Activated gamma-delta T cell treated with anti-CD3 and anti-CD28 coated beads, Interleukin-2, amount 50 U/mL, for 16 hours (primary cell): Measurements from ENCODE around the gene STX8.

Source experiments
- DNase-seq: peaks from one replicate; pipeline ENCODE4 v3.0.0-alpha.2; 2020; ENCODE audit warnings: low read depth

Gene STX8

DNA sequence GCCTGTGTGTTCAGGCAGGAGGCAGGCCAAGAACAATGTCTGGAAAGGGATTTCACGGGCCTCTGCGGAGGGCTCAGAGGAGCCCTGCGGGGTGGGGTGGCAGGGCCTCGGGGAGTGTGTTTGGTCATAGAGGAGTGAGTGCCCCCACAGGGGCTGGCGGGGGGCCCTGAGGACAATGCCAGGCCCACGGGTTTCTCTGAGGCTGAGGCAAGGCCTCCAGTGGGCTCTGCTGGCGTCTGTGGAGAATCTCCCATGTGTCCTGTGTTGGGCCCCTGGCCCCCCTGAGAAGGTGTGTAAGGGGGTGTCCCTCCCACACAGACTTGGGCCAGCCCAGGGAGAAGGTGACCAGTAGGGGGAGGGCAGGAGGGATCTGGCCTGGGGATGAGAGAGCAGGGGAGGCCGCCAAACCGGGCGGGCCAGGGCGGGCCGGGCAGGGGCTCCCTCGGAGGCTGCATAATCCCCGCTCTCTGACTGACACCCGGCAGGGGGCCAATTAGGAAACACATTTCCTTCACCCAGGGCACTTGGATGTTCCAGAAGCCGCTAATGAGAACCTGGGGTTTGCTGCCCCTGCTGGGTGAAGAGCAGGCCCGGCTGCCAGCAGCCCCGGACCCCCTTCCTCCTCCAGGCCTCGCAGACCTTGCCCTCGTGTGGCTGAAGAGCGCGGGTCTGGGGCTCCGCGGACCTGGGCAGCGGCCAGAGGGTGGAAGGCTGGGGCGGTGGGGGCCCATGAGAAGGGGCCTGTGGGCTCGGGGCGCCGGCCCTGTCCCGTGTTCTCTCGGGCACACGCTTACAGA, 350.1 kb downstream of the STX8 start:
- no peak for DNase-seq

GRCh38 chr17:9224485-9224884, 351.1 kb downstream of the STX8 start:
- DNase-seq = no peak

GRCh38 chr17:9223531-9223930, 352.1 kb downstream of the STX8 start:
- DNase-seq = no peak

DNA sequence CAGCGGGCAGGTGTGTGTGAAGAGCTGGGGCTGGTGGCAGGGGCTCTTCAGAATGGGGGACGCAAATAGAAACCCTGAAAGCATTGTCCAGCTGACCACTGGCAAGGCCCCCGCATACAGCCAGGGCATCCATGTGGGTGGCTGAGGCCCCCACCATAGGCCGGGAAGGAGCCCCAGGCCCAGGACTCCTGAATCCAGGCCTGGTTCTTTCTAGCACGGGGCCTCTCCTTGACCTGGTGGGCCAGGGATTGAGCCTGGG, 353.8 kb downstream of the STX8 start:
- DNase-seq = no peak

DNA sequence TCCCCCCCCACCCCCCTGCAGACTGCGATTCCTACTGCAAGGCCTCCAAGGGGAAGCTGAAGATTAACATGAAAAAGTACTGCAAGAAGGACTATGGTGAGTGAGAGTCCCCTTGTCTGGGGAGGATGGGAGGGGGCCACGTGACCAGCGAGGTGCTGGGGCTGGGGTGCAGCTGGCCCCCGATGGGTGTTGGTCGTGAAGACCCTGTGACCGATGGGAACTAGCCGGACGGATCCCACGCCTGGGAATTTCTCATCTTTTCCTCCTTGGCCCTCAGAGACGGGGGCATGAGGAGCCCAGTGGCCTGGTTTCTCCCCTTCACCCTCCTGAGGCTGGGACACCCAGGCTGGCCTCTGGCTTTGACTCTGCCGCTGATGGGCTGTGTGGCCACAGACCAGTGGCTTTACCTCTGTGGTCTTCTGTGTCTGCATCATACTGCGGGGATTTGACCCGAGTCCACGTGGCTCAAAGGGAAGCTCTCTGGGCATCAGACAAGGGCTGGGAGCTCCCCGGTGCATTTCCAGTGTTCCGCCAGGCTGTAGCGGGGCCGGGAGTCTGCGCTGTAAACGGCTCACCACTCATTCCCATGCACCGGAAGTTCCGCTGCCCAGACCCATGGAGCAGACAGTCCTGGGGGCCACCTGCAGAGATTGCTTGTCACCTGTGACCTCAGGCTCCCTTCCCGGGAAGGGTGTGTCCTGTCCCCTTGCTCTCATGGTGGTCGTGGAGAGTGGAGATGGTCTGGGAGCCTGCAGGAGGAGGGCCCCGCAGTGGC, 354.3 kb downstream of the STX8 start:
- DNase-seq = no peak

GRCh38 chr17:9220398-9221146, 355.0 kb downstream of the STX8 start:
- DNase-seq = no peak

- no peak for DNase-seq
Measured at GRCh38 chr17:9219631-9220397, 355.8 kb downstream of the STX8 start.

DNA sequence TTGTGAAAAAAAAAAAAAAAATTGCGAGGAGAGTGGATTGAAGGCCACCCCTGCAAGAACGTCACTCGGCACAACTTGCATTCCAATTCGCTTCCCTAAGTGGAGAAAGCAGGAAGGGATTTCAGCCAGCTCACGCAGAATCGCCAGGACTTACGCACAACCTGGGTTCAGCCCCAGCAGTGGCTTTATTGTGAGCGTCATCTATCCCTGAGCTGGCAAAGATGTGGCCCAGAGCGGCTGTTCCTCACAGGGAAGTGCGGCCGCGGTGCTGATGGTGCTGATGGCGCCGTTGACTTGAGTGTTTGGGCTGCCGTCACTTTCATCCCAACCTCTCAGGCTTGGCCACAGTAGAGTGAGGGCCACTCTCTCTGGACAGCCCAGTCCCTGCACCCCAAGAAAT, 356.7 kb downstream of the STX8 start:
- DNase-seq = no peak

DNA sequence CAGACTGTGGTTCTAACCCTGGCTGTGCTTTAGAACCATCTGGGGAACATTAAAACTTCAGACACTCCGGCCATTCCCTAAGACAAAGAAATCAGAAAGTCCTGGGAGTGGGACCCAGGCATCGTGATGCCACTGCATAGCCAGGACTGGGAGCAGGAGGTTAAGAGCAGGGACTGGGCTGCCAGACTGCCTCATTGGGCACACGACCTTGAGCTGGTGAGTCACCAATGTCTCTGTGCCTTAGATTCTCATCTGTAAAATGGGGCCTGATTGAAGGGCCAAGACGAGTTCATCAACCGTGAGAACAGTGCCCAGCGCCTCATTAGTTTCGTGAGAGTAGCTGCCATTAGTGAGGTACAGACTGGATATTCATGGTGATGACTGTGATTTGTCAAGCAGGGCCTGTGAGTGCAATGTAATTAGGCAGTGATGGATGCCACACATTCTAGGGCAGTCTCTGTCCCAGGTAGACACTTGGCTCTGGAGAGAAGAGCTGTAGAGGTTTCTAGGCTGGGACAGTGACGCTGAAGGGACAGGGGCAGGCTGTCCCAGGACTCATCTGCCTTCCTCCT, 357.5 kb downstream of the STX8 start:
- no peak for DNase-seq

DNA sequence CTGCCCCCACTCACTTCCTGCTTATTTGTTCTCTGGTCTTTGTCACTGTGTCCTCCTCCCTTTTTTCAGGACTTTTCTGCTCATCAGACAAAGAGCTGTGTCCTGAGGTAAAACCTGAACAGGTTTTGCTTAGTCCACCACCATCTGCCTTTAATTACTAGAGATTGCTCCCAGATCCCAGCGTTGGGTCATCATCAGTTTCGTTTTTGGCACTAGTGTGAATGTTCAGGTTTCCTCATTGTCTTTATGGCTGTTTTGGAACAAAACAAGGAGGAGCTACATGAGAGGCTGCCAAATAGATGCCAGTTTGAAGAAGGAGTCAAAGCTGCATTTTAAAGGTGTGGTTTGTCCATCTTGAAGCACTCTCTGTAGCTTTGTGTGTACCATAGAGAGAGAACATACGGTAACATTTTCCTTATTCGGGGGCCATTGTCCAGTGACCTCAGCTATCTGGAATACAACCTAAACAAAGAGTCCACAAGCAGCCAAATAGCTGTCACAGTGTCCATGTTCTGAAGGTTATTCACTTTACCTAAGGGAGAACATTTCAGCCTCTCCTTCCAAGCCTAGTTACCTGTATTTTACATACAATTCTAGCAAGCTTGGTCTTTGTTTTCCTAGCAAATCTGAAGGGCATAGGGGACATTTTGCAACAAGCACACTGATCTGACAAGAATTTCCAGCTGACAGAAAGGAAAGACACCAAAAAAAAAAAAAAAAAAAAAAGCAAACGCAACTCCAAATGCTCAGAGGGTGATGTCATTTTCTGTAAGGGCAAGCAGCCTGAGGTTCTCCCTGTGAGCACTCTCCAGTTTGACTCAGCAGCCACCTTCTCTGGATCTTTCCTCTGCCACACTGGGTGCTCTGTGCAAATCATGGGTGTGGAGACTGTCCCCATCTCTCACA, 358.2 kb downstream of the STX8 start:
- DNase-seq = no peak

- no peak for DNase-seq
Measured at GRCh38 chr17:9215465-9215864, 360.2 kb downstream of the STX8 start.

GRCh38 chr17:9213303-9213640, 362.3 kb downstream of the STX8 start:
- no peak for DNase-seq

DNA sequence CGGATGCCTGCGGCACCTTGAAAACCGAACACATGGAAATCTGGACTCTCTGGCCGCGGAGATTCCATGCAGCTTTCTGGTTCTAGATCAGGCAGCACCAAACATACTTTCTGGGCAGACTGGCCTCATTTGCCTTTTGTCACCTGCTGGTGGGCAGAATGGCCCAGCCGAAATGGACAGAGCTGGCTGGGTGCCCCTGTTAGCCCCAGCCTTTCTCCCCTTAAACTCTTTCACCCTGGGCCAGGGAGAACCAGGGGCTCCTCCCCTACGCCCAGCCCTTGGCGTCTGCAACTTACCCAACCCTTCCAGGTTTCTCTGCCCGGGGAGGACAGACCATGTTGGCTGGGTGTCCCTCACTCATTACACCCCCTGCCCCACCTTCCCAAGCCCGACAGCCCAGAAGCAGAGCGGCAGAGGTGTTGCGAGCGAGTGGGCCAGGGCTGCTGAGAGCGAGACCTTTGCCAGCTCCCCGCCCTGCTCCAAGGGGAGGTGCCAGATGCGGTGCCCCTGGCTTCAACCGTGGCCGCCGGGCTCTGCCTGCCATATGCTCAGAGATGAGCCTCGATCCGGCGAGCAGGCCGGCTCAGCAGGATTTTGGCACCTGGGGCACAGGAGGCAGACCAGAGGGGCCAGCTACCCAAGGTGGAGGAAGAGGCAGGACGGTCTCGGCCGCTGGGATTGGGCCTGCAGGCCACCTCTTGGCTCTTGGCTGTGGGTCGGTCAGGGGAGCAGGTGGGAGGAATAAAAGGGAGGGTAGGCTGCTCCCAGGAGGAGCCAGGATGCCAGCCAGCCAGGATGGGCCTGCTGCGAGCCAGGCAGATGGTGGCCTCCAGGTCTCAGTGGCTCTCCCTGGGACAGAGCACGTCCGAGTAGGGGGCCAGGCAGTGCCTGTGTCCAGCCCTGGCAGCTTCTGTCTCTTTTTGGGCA, 363.0 kb downstream of the STX8 start:
- no peak for DNase-seq

- no peak for DNase-seq
Measured at GRCh38 chr17:9211133-9211765, 364.4 kb downstream of the STX8 start.

GRCh38 chr17:9209781-9210370, 365.7 kb downstream of the STX8 start:
- no peak for DNase-seq

- no peak for DNase-seq
Measured at GRCh38 chr17:9209347-9209746, 366.3 kb downstream of the STX8 start.

DNA sequence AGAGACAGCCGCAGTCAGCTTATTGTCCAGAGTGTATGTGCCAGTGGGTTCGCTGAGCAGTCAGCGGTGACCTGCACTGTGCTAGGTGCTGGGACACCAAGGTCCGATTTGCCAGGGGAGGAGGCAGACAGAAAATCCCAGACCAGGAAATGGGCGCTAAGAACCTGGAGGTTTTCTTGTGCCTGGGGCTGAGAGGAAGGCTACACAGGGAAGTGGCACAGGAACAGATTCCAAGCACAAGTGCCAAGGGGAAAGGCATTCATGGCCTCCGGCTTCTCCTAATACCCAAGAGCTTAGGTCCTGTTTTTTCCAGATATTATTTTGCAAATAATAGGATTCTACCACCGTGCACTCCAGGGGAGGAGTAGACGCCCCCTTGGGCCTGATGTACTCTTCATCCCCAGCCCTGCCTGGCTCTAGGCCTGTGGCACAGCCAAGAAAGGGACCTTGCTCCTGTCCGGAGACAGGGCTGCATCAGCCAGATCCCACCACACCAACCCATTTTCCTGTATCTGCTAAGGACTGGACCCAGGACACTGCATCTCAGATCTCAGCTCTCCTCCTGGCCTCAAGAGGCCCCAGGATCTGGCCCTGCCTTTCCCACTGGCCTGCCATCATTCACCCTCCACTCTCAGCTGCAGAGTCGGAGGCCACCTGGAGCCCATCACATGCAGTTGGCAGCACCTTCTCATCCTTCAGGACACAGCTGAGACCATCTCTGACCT, 367.1 kb downstream of the STX8 start:
- DNase-seq = no peak

- DNase-seq = no peak
Measured at GRCh38 chr17:9206741-9207332, 368.8 kb downstream of the STX8 start.
